WTC11 (cell line): ENCODE data around the gene HPX.

Experiments
- EMX1 ChIP-seq: fragments of 250-450 bp; sonication (Bioruptor Pico); IDR thresholded peaks from 2 replicates; pipeline ENCODE4 v1.8.0; 2021; ENCODE audit warnings: mild to moderate bottlenecking
- TF ChIP-seq, protein P1 (sequence below): fragments of 200-600 bp; IDR thresholded peaks from 2 replicates; pipeline ENCODE4 v1.8.0; 2022; ENCODE audit warnings: antibody characterized with exemption

DNA sequence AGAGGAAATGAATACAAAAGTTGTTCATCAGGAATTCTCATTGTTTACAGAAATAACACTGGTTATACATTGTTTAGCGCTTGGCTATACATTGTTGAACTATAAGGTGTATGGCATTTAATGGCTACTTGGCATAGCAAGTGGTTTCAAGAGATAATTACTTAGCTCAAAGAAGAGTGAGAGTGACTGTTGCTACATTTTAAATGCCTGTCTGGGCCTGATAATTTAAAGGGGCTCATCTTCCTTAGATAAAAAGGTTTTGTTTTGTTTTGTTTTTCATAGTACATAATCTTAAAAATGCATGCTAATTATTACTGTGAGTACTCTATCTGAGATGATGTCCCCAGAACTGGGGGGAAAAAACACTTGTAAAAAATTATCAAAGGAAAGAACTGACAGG, 52.0 kb downstream of the HPX start:
- TF ChIP-seq, protein P1, sequence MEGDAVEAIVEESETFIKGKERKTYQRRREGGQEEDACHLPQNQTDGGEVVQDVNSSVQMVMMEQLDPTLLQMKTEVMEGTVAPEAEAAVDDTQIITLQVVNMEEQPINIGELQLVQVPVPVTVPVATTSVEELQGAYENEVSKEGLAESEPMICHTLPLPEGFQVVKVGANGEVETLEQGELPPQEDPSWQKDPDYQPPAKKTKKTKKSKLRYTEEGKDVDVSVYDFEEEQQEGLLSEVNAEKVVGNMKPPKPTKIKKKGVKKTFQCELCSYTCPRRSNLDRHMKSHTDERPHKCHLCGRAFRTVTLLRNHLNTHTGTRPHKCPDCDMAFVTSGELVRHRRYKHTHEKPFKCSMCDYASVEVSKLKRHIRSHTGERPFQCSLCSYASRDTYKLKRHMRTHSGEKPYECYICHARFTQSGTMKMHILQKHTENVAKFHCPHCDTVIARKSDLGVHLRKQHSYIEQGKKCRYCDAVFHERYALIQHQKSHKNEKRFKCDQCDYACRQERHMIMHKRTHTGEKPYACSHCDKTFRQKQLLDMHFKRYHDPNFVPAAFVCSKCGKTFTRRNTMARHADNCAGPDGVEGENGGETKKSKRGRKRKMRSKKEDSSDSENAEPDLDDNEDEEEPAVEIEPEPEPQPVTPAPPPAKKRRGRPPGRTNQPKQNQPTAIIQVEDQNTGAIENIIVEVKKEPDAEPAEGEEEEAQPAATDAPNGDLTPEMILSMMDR = no peak
- TF ChIP-seq EMX1 = no peak
